GM10266 (cell line): ENCODE measurements around the gene TPMT.
A peak's percentile ranks its signal among the peaks of the same experiment; 100 is the strongest.
"Not testable (repeated sequence)": the region's sequence is repeated elsewhere in the genome, so short reads cannot be mapped to it uniquely, and the experiment has no call there.

Experiments used
- DNase-seq: peaks from one replicate; pipeline ENCODE4 v3.0.0; 2012; ENCODE audit errors: extremely low spot score
- CTCF ChIP-seq: IDR thresholded peaks from 2 replicates; pipeline ENCODE4 v1.5.1; 2012; ENCODE audit warnings: mild to moderate bottlenecking, low read depth; ENCODE audit not compliant: control insufficient read depth, insufficient read depth; ENCODE audit errors: missing control alignments

Gene TPMT

GRCh38 chr6:18155864-18156421 is 1.1 kb upstream of the TPMT start:
- TF ChIP-seq CTCF = peak; percentile 14
- DNase-seq = peak; percentile 63

GRCh38 chr6:18155150-18155863 is 430 bp upstream of the TPMT start, which contains the start of gene KDM1B:
Gene KDM1B, plus strand, starts transcription at chr6:18155422. Its CDS starts 4,474 bp downstream, at chr6:18159896.
- DNase-seq = peak; percentile 99

GRCh38 chr6:18153311-18153703 is 1.6 kb downstream of the TPMT start:
- TF ChIP-seq CTCF = no peak
- no peak for DNase-seq

More at GRCh38 chr6:18155150-18155863, 430 bp upstream of the TPMT start, which contains the start of gene KDM1B:
- TF ChIP-seq CTCF = no peak

GRCh38 chr6:18151801-18152200 is 3.1 kb downstream of the TPMT start:
- DNase-seq = no peak
- TF ChIP-seq CTCF = no peak

GRCh38 chr6:18151391-18151790 is 3.5 kb downstream of the TPMT start:
- not testable (repeated sequence) for DNase-seq

GRCh38 chr6:18148304-18149025 is 6.4 kb downstream of the TPMT start:
- TF ChIP-seq CTCF = no peak
- DNase-seq = no peak

GRCh38 chr6:18147616-18148015 is 7.3 kb downstream of the TPMT start:
- no peak for DNase-seq
- TF ChIP-seq CTCF = no peak
